Measurements from ENCODE around the gene CORO2B. TPM values are rescaled to one million over a fixed set of nuclear protein-coding genes. Genes with fewer than 3 reads are reported as not detected.
"Not testable (repeated sequence)": the region's sequence is repeated elsewhere in the genome, so short reads cannot be mapped to it uniquely, and the experiment has no call there.

Gene CORO2B
- total and polyA plus RNA-seq, 2 of the 13 experiments (the other 11 are each of a cell fraction or from before 2014, with no cell fraction given) = 0.35 to 0.63 TPM

DNA sequence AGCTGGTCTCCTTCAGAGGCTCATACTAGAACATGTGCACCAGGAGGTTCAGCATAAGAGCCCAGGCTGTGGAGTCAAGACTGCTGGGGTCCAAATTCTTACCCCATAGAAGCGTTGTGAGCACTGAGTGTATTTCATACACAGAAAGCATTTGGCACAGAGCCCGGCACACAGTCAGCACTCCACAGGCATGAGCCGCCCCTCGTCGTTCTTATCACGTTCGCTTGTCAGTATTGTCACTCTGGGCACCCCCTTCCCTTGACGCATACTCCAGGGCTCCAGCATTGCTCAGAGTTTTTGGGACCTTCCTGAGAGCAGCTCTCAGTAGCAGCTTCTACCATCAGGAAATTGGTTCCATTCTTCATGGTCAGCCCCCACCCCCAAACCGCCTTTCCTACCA lies 25.2 kb downstream of the CORO2B start:
- in situ Hi-C loops (cut with HindIII; ENCODE audit: extremely low pct_ligation_motif_present, low pct_unique_long_range_greater_than_20kb) = no loop called here
- DNase-seq (ENCODE audit: low spot score) (no peak), ATAC-seq (no peak), FAIRE-seq (no peak)
- POLR2A ChIA-PET = no interaction called here
- Histone ChIP-seq H2AFZ (ENCODE audit: low read length) (no peak overlapping the region), H3K4me3 (replicated peaks in 1 of 3; ENCODE audit: insufficient read depth in 1 of 3, low read depth in 2 of 3, low read length in 3 of 3) (no peak overlapping the region), H3K9me3 (ENCODE audit: low read length) (no peaks in the 10 kb centered on the region), H3K36me3 (replicated peaks in 1 of 2; ENCODE audit: control insufficient read depth in 1 of 2, insufficient read depth in 2 of 2, low read length in 2 of 2) (no peaks in the 10 kb centered on the region), H3K79me2 (ENCODE audit: insufficient read depth, low read length) (no peaks in the 10 kb centered on the region), H4K20me1 (ENCODE audit: insufficient read depth, low read length) (no peaks in the 10 kb centered on the region), H3K4me1 (ENCODE audit: insufficient read depth, low read length) (no peaks in the 10 kb centered on the region), H3K27ac (ENCODE audit: extremely low read length, insufficient read depth, low read length) (no peak overlapping the region), H3K4me2 (ENCODE audit: low read depth, low read length) (no peak overlapping the region), H3K9ac (ENCODE audit: insufficient read depth, low read depth, low read length) (no peak overlapping the region), H3K27me3 (ENCODE audit: control insufficient read depth in 1 of 2, insufficient read depth in 2 of 2, low read length in 2 of 2) (no peaks in the 10 kb centered on the region)
- BruUV-seq (replicated peaks) = no TSS peak
- CTCF ChIA-PET (ENCODE audit: low intra/inter-chr PET ratio, low total read pairs) = no interaction called here
- intact Hi-C loops (cut with micrococcal nuclease; ENCODE audit: unreplicated experiment) = no loop called here
- TF ChIP-seq NFIC (IDR thresholded peaks at IDR 0.05; ENCODE audit: low read length) = no peak
- TF ChIP-seq EHMT2 (IDR thresholded peaks at IDR 0.05; ENCODE audit: borderline replicate concordance, low read depth, low read length) = no peak
- TF ChIP-seq, protein P1, sequence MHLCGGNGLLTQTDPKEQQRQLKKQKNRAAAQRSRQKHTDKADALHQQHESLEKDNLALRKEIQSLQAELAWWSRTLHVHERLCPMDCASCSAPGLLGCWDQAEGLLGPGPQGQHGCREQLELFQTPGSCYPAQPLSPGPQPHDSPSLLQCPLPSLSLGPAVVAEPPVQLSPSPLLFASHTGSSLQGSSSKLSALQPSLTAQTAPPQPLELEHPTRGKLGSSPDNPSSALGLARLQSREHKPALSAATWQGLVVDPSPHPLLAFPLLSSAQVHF (CRISPR knock-in tag; IDR thresholded peaks at IDR 0.05) = no peak
- no peak for TF ChIP-seq TBP (CRISPR knock-in tag; IDR thresholded peaks at IDR 0.05)
- WGBS (ENCODE audit: low lambda C conversion rate) = 82% methylated on average over 7 of the region's 9 CpGs

- H3K27me3 ChIP-seq (ENCODE audit: control insufficient read depth in 1 of 2, insufficient read depth in 2 of 2, low read length in 2 of 2); CTCF ChIA-PET (ENCODE audit: low intra/inter-chr PET ratio, low total read pairs): not testable (repeated sequence)
- 64% methylated on average over 10 of the region's 10 CpGs for WGBS (ENCODE audit: low lambda C conversion rate)
Observed at GRCh38 chr15:68604840-68605478, 26.2 kb downstream of the CORO2B start.

More at GRCh38 chr15:68604840-68605478, 26.2 kb downstream of the CORO2B start:
- POLR2A ChIA-PET; H3K4me3 ChIP-seq (replicated peaks in 1 of 3; ENCODE audit: insufficient read depth in 1 of 3, low read depth in 2 of 3, low read length in 3 of 3); BruUV-seq (replicated peaks); H3K4me2 ChIP-seq (ENCODE audit: low read depth, low read length); intact Hi-C loops (cut with micrococcal nuclease; ENCODE audit: unreplicated experiment); ATAC-seq; FAIRE-seq; H3K36me3 ChIP-seq (replicated peaks in 1 of 2; ENCODE audit: control insufficient read depth in 1 of 2, insufficient read depth in 2 of 2, low read length in 2 of 2); H3K79me2 ChIP-seq (ENCODE audit: insufficient read depth, low read length); H3K27ac ChIP-seq (ENCODE audit: extremely low read length, insufficient read depth, low read length); H2AFZ ChIP-seq (ENCODE audit: low read length); in situ Hi-C loops (cut with HindIII; ENCODE audit: extremely low pct_ligation_motif_present, low pct_unique_long_range_greater_than_20kb); H3K9me3 ChIP-seq (ENCODE audit: low read length); DNase-seq (ENCODE audit: low spot score); H3K4me1 ChIP-seq (ENCODE audit: insufficient read depth, low read length); H3K9ac ChIP-seq (ENCODE audit: insufficient read depth, low read depth, low read length); H4K20me1 ChIP-seq (ENCODE audit: insufficient read depth, low read length): not testable (repeated sequence)

Measured in HepG2 (cell line).